ENCODE measurements around the gene NRIP1.

GRCh38 chr21:15010645-15011044 lies 54.2 kb downstream of the NRIP1 start:
- no peak for TF ChIP-seq POLR2AphosphoS5 (IDR thresholded peaks at IDR 0.05; ENCODE audit: low read depth, low read length)
- TF ChIP-seq POLR2A (IDR thresholded peaks at IDR 0.05; ENCODE audit: low read depth, low read length), result no peak

Measured in GM12892 (cell line).